ENCODE results near the gene TRIM52. TPM values are rescaled to one million over a fixed set of nuclear protein-coding genes. Genes with fewer than 3 reads are reported as not detected.

TRIM52 gene
- total and polyA plus RNA-seq, 9 of the 15 experiments (the other 6 are each of a cell fraction or from before 2014, with no cell fraction given) = 3.3 to 21.9 (median 13.5) TPM

DNA sequence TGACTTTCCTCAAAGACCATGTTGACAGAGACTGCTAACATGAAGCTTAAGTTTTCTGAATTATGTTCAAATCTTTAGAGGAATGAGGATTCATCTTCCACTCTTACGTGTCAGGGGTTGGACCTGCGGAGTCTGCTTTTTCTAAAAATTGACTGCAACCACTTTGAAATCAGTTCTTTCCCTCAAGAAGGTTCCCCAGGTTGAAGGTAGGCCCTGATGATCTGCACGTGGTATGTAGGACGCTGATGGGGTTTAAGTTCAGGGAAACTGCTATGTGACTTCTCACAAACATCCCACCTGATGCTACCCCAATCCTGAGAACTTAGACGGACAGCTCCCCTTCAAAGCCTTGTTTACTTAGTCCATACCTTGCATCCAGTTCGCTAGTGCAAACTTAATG is 24.5 kb downstream of the TRIM52 start (continued):
- TF ChIP-seq, protein P1, sequence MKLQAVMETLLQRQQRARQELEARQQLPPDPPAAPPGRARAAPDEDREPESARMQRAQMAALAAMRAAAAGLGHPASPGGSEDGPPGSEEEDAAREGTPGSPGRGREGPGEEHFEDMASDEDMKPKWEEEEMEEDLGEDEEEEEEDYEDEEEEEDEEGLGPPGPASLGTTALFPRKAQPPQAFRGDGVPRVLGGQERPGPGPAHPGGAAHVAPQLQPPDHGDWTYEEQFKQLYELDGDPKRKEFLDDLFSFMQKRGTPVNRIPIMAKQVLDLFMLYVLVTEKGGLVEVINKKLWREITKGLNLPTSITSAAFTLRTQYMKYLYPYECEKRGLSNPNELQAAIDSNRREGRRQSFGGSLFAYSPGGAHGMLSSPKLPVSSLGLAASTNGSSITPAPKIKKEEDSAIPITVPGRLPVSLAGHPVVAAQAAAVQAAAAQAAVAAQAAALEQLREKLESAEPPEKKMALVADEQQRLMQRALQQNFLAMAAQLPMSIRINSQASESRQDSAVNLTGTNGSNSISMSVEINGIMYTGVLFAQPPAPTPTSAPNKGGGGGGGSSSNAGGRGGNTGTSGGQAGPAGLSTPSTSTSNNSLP (IDR thresholded peaks at IDR 0.05; ENCODE audit: borderline replicate concordance, low read depth, low read length) = no peak

DNA sequence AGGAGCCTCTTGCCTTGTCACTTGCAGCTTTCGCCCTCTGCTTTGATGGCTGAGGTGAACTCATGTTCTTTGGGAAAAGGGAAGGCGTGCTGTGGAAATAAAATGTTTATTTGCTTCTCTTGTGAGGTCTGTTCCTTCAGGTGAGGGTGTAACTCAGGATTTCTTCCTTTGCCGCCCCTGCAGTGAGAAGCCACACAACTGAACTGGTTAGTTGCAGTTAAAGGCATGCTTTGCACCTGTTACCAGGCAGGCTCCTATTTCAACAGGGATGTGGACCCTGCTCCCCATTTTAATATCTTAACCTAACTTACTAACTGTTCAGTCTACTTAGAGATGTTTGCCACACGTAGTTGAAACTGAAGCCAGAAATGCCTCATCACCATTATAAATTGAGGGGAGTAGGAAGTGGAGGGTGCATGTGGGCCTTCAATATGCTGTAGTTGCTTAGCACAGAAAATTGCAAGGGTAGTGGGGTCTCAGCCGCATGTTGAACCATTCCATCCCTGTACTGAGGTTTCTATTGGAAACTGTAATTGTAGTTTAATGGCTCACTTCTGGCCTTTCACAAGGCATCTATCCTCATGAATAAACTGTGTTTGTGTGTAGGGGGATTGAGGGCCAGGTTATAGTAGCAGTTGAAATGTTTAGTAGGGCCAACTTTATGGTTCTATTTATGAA is 25.1 kb downstream of the TRIM52 start:
- ATAC-seq (peak; percentile 39), FAIRE-seq (no peak), DNase-seq (ENCODE audit: extremely low read depth in 1 of 4, low spot score in 3 of 4) (peak in 2 of 4 experiments; percentile 10 to 29)
- H3K27me3 ChIP-seq (ENCODE audit: control insufficient read depth in 2 of 2, insufficient read depth in 2 of 2, low read length in 2 of 2) = no peaks in the 10 kb centered on the region
- peaks cover 5 to 26% of the 10 kb centered on the region in 2 experiments; a peak in 4 of 5 replicates for H3K4me1 ChIP-seq (replicated peaks in 1 of 2; ENCODE audit: control insufficient read depth in 2 of 2, insufficient read depth in 2 of 2, low read length in 2 of 2)
- H2AFZ ChIP-seq (ENCODE audit: low read depth, low read length) = no peak overlapping the region
- H3K9me1 ChIP-seq (ENCODE audit: control insufficient read depth, insufficient read depth, low read length) = no peaks in the 10 kb centered on the region
- ChIA-PET CTCF (ENCODE audit: low intra/inter-chr PET ratio) (no interaction called here), POLR2A (interaction anchor here (0.6 to 5.3 kb wide), 13 partner anchors 8 to 195 kb away, joined by 3 to 55 read pairs (median 3); partner anchors contain the start of genes RACK1 and TRIM41)
- no TSS peak for BruUV-seq (replicated peaks)
- H3K27ac ChIP-seq (ENCODE audit: extremely low read depth, low read depth, low read length) = peak overlapping the region; percentile 60; the same call in 2 of the 3 replicates
- in situ Hi-C loops (cut with MboI) (no loop called here), intact Hi-C loops (cut with micrococcal nuclease) (no loop called here)
- H3K4me3 ChIP-seq = no peak overlapping the region
- H3K79me2 ChIP-seq (ENCODE audit: control insufficient read depth, insufficient read depth, low read length) = peaks cover 37% of the 10 kb centered on the region
- H3K4me2 ChIP-seq (ENCODE audit: insufficient read depth, low read length) = no peak overlapping the region
- H3K9me3 ChIP-seq (replicated peaks; ENCODE audit: control insufficient read depth, insufficient read depth, low read depth, low read length) = no peaks in the 10 kb centered on the region
- no peak overlapping the region; a peak in 1 of 4 replicates for H3K9ac ChIP-seq (ENCODE audit: insufficient read depth in 1 of 2, low read depth in 2 of 2, low read length in 2 of 2)
- peaks cover 41% of the 10 kb centered on the region for H4K20me1 ChIP-seq (replicated peaks; ENCODE audit: control insufficient read depth, insufficient read depth, low read length)
- H3K36me3 ChIP-seq (ENCODE audit: control insufficient read depth, insufficient read depth, low read length) = peaks cover 98% of the 10 kb centered on the region
- 62% methylated on average over 5 of the region's 5 CpGs for WGBS (ENCODE audit: insufficient coverage, low coverage, missing lambda C conversion rate)
- no peak; the same call in 1 of the 2 replicates for TF ChIP-seq ILF3 (IDR thresholded peaks at IDR 0.05; ENCODE audit: borderline replicate concordance)
- TF ChIP-seq, protein P2, sequence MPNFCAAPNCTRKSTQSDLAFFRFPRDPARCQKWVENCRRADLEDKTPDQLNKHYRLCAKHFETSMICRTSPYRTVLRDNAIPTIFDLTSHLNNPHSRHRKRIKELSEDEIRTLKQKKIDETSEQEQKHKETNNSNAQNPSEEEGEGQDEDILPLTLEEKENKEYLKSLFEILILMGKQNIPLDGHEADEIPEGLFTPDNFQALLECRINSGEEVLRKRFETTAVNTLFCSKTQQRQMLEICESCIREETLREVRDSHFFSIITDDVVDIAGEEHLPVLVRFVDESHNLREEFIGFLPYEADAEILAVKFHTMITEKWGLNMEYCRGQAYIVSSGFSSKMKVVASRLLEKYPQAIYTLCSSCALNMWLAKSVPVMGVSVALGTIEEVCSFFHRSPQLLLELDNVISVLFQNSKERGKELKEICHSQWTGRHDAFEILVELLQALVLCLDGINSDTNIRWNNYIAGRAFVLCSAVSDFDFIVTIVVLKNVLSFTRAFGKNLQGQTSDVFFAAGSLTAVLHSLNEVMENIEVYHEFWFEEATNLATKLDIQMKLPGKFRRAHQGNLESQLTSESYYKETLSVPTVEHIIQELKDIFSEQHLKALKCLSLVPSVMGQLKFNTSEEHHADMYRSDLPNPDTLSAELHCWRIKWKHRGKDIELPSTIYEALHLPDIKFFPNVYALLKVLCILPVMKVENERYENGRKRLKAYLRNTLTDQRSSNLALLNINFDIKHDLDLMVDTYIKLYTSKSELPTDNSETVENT (CRISPR knock-in tag; IDR thresholded peaks at IDR 0.05) = 0 out of 2 replicates have a peak, but pooled peaks have one; percentile 19
- TF ChIP-seq BRD4 (IDR thresholded peaks at IDR 0.05) = no peak
- TF ChIP-seq KDM5B (IDR thresholded peaks at IDR 0.05; ENCODE audit: insufficient replicate concordance, low read depth, low read length) = peak; percentile 38
- 0 out of 2 replicates have a peak, but pooled peaks have one; percentile 5 for TF ChIP-seq ZNF551 (CRISPR knock-in tag; IDR thresholded peaks at IDR 0.05)
- no peak for TF ChIP-seq ETV5 (CRISPR knock-in tag; IDR thresholded peaks at IDR 0.05; ENCODE audit: low read depth)
- TF ChIP-seq, protein P3, sequence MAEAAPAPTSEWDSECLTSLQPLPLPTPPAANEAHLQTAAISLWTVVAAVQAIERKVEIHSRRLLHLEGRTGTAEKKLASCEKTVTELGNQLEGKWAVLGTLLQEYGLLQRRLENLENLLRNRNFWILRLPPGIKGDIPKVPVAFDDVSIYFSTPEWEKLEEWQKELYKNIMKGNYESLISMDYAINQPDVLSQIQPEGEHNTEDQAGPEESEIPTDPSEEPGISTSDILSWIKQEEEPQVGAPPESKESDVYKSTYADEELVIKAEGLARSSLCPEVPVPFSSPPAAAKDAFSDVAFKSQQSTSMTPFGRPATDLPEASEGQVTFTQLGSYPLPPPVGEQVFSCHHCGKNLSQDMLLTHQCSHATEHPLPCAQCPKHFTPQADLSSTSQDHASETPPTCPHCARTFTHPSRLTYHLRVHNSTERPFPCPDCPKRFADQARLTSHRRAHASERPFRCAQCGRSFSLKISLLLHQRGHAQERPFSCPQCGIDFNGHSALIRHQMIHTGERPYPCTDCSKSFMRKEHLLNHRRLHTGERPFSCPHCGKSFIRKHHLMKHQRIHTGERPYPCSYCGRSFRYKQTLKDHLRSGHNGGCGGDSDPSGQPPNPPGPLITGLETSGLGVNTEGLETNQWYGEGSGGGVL (CRISPR knock-in tag; IDR thresholded peaks at IDR 0.05) = no peak
- TF ChIP-seq ZNF384 (IDR thresholded peaks at IDR 0.05; ENCODE audit: low read depth, low read length) = no peak
- TF ChIP-seq BACH1 (tag; IDR thresholded peaks at IDR 0.05) = no peak
- TF ChIP-seq ZNF12 (CRISPR knock-in tag; IDR thresholded peaks at IDR 0.05) = no peak
- 0 out of 4 replicates have a peak, but pooled peaks of 1 of the 2 experiments have one; percentile 3 for TF ChIP-seq TRIM24 (IDR thresholded peaks at IDR 0.05)
- peak; percentile 90 for TF ChIP-seq SUPT5H (IDR thresholded peaks at IDR 0.05)
- peak; percentile 72 for TF ChIP-seq RBM39 (optimal IDR thresholded peaks at IDR 0.05; ENCODE audit: low read depth, low read length)
- TF ChIP-seq RBM22 (IDR thresholded peaks at IDR 0.05; ENCODE audit: low read depth, low read length, poor library complexity, severe bottlenecking) = peak; percentile 33
